ENCODE data around the gene GNG3. TPM values are rescaled to one million over a fixed set of nuclear protein-coding genes. Genes with fewer than 3 reads are reported as not detected.
"Not testable (repeated sequence)": the region's sequence is repeated elsewhere in the genome, so short reads cannot be mapped to it uniquely, and the experiment has no call there.

GNG3 gene
- total RNA-seq, 1 donor from 2014 or later, result not detected

GRCh38 chr11:62667460-62667859 lies 40.0 kb upstream of the GNG3 start:
- no peak for TF ChIP-seq CTCF (IDR thresholded peaks at IDR 0.05)
- no peaks in the 10 kb centered on the region for H3K9me3 ChIP-seq
- H3K4me3 ChIP-seq, result no peak overlapping the region
- no peaks in the 10 kb centered on the region for H3K27me3 ChIP-seq
- H3K4me1 ChIP-seq, result peaks cover 32% of the 10 kb centered on the region
- ATAC-seq (no peak), DNase-seq (no peak)
- intact Hi-C loops (cut with DNase I), result no loop called here
- no peak overlapping the region for H3K27ac ChIP-seq
- peaks cover 21% of the 10 kb centered on the region for H3K36me3 ChIP-seq

GRCh38 chr11:62669420-62670161 lies 37.9 kb upstream of the GNG3 start:
- H3K27me3 ChIP-seq, result no peaks in the 10 kb centered on the region
- H3K36me3 ChIP-seq, result peaks cover 22% of the 10 kb centered on the region
- TF ChIP-seq CTCF (IDR thresholded peaks at IDR 0.05), result no peak
- no peaks in the 10 kb centered on the region for H3K9me3 ChIP-seq
- intact Hi-C loops (cut with DNase I), result no loop called here
- H3K4me1 ChIP-seq, result peaks cover 39% of the 10 kb centered on the region
- DNase-seq (no peak), ATAC-seq (no peak)
- no peak overlapping the region for H3K27ac ChIP-seq
- no peak overlapping the region for H3K4me3 ChIP-seq

GRCh38 chr11:62671236-62671607 lies 36.3 kb upstream of the GNG3 start:
- ATAC-seq, result peak; percentile 47

GRCh38 chr11:62671608-62672389 lies 35.7 kb upstream of the GNG3 start, which contains the start of the genes LBHD1 and UQCC3:
LBHD1 (minus strand) TSS chr11:62672267; CDS start chr11:62670031, 2,236 bp downstream.
UQCC3 (plus strand) TSS chr11:62671673; CDS start chr11:62671746, 73 bp downstream.
- intact Hi-C loops (cut with DNase I), result no loop called here
- Histone ChIP-seq H3K4me3 (peak within 1 kb of the TSS; percentile 88), H3K36me3 (peaks cover 33% of the 10 kb centered on the region), H3K27ac (peak within 1 kb of the TSS; percentile 89), H3K9me3 (no peaks in the 10 kb centered on the region), H3K4me1 (peaks cover 32% of the 10 kb centered on the region), H3K27me3 (no peaks in the 10 kb centered on the region)
- peak; percentile 88 for DNase-seq
- peak; percentile 91 for ATAC-seq
- no peak for TF ChIP-seq CTCF (IDR thresholded peaks at IDR 0.05)

More at GRCh38 chr11:62671236-62671607, 36.3 kb upstream of the GNG3 start:
- Histone ChIP-seq H3K4me3 (peak overlapping the region; percentile 88), H3K36me3 (peaks cover 33% of the 10 kb centered on the region), H3K27me3 (no peaks in the 10 kb centered on the region), H3K27ac (peak overlapping the region; percentile 89), H3K9me3 (no peaks in the 10 kb centered on the region), H3K4me1 (peaks cover 36% of the 10 kb centered on the region)
- DNase-seq, result no peak
- intact Hi-C loops (cut with DNase I), result no loop called here
- TF ChIP-seq CTCF (IDR thresholded peaks at IDR 0.05), result no peak

GRCh38 chr11:62673196-62673525 lies 34.3 kb upstream of the GNG3 start:
- peaks cover 43% of the 10 kb centered on the region for H3K36me3 ChIP-seq
- no peak for DNase-seq
- TF ChIP-seq CTCF (IDR thresholded peaks at IDR 0.05), result no peak
- no peak overlapping the region for H3K4me3 ChIP-seq
- no peaks in the 10 kb centered on the region for H3K27me3 ChIP-seq
- ATAC-seq, result no peak
- H3K4me1 ChIP-seq, result peaks cover 31% of the 10 kb centered on the region
- H3K9me3 ChIP-seq, result no peaks in the 10 kb centered on the region
- intact Hi-C loops (cut with DNase I), result no loop called here
- H3K27ac ChIP-seq, result no peak overlapping the region

- H3K36me3 ChIP-seq, result peaks cover 39% of the 10 kb centered on the region
- DNase-seq; H3K27me3 ChIP-seq; ATAC-seq; intact Hi-C loops (cut with DNase I); H3K4me3 ChIP-seq; H3K27ac ChIP-seq; H3K9me3 ChIP-seq: not testable (repeated sequence)
- H3K4me1 ChIP-seq, result peaks cover 37% of the 10 kb centered on the region
These were observed 32.1 kb upstream of the GNG3 start for GRCh38 chr11:62675415-62675814.

All from upper lobe of right lung (tissue), 1 donor.